ENCODE results near the gene PANK4.

The PANK4 gene

DNA sequence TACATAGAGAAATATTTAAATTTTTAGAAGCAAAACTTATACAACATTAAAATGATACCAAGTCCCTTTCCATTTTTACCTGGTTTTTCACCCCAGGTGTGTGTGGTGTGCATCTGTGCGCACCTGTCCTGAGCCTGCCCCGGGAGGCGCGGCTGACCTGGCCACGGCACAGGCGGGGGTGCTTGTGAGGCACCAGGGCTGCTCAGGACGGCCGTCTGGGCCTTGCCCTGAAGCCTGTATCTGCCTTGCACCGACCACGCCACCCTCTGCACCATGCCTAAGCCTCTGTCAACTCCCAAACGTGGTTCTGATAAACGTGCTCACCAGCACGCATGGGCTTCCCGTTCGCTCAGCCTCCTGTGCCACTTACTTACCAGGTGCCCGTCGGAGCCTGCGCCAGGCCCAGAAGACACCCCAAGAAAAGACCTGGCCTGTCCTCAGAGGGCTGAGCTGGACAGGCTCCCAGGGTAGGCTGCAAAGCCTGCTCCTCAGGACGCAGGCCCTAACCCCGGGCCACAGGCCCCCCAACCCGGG, 20.9 kb downstream of the PANK4 start:
- TF ChIP-seq, protein P1, sequence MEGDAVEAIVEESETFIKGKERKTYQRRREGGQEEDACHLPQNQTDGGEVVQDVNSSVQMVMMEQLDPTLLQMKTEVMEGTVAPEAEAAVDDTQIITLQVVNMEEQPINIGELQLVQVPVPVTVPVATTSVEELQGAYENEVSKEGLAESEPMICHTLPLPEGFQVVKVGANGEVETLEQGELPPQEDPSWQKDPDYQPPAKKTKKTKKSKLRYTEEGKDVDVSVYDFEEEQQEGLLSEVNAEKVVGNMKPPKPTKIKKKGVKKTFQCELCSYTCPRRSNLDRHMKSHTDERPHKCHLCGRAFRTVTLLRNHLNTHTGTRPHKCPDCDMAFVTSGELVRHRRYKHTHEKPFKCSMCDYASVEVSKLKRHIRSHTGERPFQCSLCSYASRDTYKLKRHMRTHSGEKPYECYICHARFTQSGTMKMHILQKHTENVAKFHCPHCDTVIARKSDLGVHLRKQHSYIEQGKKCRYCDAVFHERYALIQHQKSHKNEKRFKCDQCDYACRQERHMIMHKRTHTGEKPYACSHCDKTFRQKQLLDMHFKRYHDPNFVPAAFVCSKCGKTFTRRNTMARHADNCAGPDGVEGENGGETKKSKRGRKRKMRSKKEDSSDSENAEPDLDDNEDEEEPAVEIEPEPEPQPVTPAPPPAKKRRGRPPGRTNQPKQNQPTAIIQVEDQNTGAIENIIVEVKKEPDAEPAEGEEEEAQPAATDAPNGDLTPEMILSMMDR (IDR thresholded peaks at IDR 0.05) = no peak
- intact Hi-C loops (cut with DNase I; ENCODE audit: low total_unique reads) = no loop called here
- DNase-seq = no peak
- Histone ChIP-seq H3K27ac (no peak overlapping the region), H3K27me3 (peaks cover 0 to 57% of the 10 kb centered on the region in 2 donors), H3K36me3 (peaks cover 30 to 34% (median 33%) of the 10 kb centered on the region in 3 donors), H3K9me3 (no peaks in the 10 kb centered on the region), H3K4me3 (no peak overlapping the region), H3K4me1 (peaks cover 0 to 5% (median 0%) of the 10 kb centered on the region in 4 donors)

DNA sequence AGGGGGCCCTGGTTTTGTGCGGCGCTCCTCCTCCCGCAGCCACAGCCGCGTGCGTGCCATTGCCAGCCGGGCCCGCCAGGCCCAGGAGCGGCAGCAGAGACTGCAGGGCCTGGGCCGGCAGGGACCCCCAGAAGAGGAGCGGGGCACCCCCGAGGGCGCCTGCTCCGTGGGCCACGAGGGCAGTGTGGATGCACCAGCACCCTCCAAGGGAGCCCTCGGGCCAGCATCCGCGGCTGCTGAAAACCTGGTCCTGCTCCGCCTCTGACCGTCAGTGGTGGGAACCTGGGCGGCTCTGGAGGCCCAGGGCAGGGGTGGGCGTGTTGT, 21.5 kb downstream of the PANK4 start:
- Histone ChIP-seq H3K9me3 (no peaks in the 10 kb centered on the region), H3K27me3 (peaks cover 0 to 62% of the 10 kb centered on the region in 2 donors), H3K4me1 (peaks cover 0 to 5% (median 0%) of the 10 kb centered on the region in 4 donors), H3K36me3 (peaks cover 24 to 28% (median 27%) of the 10 kb centered on the region in 3 donors), H3K27ac (no peak overlapping the region), H3K4me3 (no peak overlapping the region)
- TF ChIP-seq, protein P1 (IDR thresholded peaks at IDR 0.05) = no peak
- DNase-seq = no peak
- intact Hi-C loops (cut with DNase I; ENCODE audit: low total_unique reads) = loop anchor here (5.0 kb wide), 1 partner anchor 68 kb away; no protein-coding TSS in a partner anchor

DNA sequence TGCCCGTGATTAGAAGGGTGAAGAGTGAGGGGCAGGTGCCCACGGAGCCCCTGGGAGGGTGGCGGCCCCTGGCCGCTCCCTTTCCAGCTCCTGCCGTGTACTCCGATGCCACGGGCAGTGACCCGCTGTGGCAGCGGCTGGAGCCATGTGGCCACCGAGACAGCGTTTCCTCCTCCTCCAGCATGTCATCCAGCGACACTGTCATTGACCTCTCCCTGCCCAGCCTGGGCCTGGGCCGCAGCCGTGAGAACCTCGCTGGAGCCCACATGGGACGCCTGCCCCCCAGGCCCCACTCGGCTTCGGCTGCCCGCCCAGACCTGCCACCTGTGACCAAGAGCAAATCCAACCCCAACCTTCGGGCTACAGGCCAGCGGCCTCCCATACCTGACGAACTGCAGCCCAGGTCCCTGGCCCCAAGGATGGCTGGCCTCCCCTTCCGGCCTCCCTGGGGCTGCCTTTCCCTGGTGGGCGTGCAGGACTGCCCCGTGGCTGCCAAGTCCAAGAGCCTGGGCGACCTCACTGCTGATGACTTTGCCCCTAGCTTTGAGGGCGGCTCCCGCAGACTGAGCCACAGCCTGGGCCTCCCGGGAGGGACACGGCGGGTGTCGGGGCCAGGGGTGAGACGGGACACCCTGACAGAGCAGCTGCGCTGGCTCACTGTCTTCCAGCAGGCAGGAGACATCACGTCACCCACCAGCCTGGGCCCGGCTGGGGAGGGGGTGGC, 22.0 kb downstream of the PANK4 start:
- TF ChIP-seq, protein P1 (IDR thresholded peaks at IDR 0.05) = no peak
- intact Hi-C loops (cut with DNase I; ENCODE audit: low total_unique reads) = loop anchor here (5.0 kb wide), 1 partner anchor 67 kb away; no protein-coding TSS in a partner anchor
- DNase-seq = no peak
- H3K9me3 ChIP-seq = no peaks in the 10 kb centered on the region
- no peak overlapping the region for H3K27ac ChIP-seq
- H3K4me1 ChIP-seq = peaks cover 0 to 5% (median 0%) of the 10 kb centered on the region in 4 donors
- H3K36me3 ChIP-seq = peaks cover 18 to 23% (median 22%) of the 10 kb centered on the region in 3 donors
- no peak overlapping the region for H3K4me3 ChIP-seq
- H3K27me3 ChIP-seq = peaks cover 0 to 67% of the 10 kb centered on the region in 2 donors

DNA sequence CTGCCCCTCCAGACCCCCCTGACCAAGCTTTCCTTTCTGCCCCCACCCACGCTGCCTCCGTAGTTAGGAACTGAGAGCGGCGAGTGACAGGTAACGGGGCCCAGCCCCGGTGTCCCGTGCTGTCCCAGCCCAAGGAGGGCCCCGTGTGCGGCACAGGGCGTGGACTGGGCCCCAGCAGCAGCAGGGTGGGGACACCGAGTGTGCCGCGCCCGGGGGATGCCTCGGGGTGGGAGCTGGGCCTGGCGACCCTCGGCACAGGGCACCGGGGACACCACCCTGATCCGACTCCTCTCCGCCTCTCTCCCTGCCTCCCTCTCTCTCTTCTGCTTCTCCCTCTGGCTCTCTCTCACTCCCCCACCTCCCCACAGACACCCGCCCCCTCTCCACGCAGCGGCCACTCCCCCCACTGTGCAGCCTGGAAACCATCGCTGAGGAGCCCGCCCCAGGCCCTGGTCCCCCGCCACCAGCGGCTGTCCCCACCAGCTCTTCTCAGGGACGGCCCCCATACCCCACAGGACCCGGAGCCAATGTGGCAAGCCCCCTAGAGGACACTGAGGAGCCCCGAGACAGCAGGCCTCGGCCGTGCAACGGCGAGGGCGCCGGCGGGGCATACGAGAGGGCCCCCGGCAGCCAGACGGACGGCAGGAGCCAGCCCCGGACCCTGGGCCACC, 22.7 kb downstream of the PANK4 start:
- DNase-seq = no peak
- peaks cover 0 to 74% of the 10 kb centered on the region in 2 donors for H3K27me3 ChIP-seq
- H3K9me3 ChIP-seq = no peaks in the 10 kb centered on the region
- no peak overlapping the region for H3K27ac ChIP-seq
- TF ChIP-seq, protein P1 (IDR thresholded peaks at IDR 0.05) = no peak
- intact Hi-C loops (cut with DNase I; ENCODE audit: low total_unique reads) = loop anchor here (5.0 kb wide), 1 partner anchor 66 kb away; no protein-coding TSS in a partner anchor
- peaks cover 11 to 16% (median 15%) of the 10 kb centered on the region in 3 donors for H3K36me3 ChIP-seq
- peaks cover 0 to 5% (median 0%) of the 10 kb centered on the region in 4 donors for H3K4me1 ChIP-seq
- no peak overlapping the region for H3K4me3 ChIP-seq

DNA sequence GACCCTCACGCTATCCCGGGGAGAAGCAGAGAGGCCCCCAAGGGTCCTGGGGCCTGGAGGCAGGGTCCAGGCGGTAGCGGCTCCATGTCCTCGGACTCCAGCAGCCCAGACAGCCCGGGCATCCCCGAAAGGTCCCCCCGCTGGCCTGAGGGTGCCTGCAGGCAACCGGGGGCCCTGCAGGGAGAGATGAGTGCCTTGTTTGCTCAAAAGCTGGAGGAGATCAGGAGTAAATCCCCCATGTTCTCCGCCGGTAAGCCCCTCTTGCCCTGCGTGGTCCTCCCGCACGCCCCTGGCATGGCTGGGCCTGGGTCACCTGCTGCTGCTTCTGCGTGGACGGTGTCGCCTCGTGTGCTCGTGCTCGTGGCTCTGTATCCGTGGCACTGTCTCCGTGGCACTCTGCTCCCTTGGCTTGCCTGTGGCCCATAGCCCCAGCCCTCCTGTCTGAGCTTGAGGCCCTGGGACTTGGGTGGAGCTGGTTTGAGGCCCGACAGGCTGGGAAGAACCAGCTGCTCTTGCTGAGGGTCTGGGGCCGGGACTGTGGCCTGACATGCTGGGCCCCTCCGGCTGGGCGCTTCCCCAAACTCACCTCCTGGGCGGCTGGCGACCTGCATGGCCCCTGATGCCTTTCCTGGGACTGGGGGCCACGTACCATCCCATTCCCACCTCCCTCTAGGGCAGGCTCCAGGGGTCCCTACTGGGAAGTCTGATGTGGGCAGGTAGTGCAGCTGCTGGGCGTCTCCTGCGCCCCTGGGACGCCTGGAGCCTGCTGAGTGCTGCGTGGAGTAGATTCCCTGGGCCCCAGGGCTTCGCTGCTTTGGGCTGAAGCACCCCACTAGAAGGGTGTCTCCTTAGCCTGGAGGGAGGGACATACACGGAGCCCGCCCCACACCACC, 23.5 kb downstream of the PANK4 start:
- peaks cover 0 to 5% (median 0%) of the 10 kb centered on the region in 4 donors for H3K4me1 ChIP-seq
- TF ChIP-seq, protein P1 (IDR thresholded peaks at IDR 0.05) = no peak
- DNase-seq = no peak
- H3K27me3 ChIP-seq = peaks cover 0 to 82% of the 10 kb centered on the region in 2 donors
- no peak overlapping the region for H3K4me3 ChIP-seq
- no peaks in the 10 kb centered on the region for H3K9me3 ChIP-seq
- H3K27ac ChIP-seq = no peak overlapping the region
- intact Hi-C loops (cut with DNase I; ENCODE audit: low total_unique reads) = loop anchor here (5.0 kb wide), 1 partner anchor 66 kb away; no protein-coding TSS in a partner anchor
- peaks cover 4 to 8% (median 7%) of the 10 kb centered on the region in 3 donors for H3K36me3 ChIP-seq
